GM12801 (cell line): ENCODE measurements around the gene CKS1B.

ENCODE experiments used
- TF ChIP-seq, protein P1 (sequence below): IDR thresholded peaks from one replicate; pipeline ENCODE4 v1.5.1; 2011; ENCODE audit warnings: control low read depth; ENCODE audit not compliant: insufficient read length; ENCODE audit errors: extremely low read depth

CKS1B gene

DNA sequence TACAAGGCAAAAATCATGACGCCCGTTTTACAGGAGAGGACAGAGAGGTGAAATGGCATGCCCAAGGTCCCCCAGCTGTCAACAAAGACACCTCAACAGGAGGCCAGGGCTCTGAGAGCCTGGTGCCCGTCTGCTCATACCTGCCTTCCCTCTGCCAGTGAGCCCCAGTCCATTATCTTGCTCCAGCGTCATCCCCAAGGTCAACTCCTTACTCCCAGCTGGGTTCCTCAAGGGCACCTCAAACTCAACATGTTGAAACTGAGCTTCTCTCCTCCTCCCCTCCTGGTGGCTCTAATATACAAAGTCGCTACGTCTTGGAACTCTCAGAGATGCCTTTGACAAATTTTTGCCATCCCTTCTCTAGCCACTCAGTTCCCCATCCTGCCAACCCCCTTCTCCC is 21.8 kb upstream of the CKS1B start:
- TF ChIP-seq, protein P1, sequence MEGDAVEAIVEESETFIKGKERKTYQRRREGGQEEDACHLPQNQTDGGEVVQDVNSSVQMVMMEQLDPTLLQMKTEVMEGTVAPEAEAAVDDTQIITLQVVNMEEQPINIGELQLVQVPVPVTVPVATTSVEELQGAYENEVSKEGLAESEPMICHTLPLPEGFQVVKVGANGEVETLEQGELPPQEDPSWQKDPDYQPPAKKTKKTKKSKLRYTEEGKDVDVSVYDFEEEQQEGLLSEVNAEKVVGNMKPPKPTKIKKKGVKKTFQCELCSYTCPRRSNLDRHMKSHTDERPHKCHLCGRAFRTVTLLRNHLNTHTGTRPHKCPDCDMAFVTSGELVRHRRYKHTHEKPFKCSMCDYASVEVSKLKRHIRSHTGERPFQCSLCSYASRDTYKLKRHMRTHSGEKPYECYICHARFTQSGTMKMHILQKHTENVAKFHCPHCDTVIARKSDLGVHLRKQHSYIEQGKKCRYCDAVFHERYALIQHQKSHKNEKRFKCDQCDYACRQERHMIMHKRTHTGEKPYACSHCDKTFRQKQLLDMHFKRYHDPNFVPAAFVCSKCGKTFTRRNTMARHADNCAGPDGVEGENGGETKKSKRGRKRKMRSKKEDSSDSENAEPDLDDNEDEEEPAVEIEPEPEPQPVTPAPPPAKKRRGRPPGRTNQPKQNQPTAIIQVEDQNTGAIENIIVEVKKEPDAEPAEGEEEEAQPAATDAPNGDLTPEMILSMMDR, result no peak

DNA sequence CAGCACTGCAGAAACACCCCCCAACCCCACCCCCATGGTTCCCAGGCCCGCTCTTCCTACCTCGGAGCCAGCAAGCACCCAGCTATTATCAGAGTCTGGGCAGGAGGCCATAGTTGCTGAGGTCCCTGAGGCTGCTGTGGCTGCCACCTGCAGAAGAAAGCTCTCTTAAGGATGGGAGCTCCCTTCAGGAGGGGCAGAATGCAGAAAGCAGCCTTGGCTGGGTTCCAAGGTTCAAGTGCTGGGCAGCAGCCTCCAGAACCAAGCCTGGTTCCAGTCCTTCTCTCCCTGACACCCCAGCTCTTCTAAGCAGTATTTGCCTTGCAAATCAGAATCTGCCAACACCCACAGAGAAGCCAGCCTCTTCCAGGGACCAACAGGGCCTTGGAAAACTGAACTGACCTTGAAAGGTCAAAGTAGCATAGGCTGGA is 20.9 kb upstream of the CKS1B start:
- TF ChIP-seq, protein P1, result no peak

DNA sequence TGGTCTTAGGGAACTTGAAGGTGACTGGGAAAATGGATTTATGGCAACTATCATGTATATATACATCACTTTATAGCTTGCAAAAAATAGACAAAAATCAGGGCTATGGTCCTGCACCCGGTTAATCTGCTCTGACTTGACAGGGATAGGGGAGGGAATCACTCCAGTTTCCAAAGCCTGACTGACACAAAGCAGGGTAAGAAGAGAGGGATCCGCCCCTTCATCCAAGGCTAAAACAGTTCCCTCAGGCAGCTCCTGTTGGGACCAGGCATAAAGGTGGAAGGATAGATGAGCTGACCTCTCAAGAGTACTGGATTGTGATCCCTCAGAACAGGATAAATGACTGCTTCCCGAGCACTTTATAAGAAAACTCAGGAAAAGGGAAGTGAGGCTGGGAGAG is 19.9 kb upstream of the CKS1B start:
- TF ChIP-seq, protein P1, result no peak

DNA sequence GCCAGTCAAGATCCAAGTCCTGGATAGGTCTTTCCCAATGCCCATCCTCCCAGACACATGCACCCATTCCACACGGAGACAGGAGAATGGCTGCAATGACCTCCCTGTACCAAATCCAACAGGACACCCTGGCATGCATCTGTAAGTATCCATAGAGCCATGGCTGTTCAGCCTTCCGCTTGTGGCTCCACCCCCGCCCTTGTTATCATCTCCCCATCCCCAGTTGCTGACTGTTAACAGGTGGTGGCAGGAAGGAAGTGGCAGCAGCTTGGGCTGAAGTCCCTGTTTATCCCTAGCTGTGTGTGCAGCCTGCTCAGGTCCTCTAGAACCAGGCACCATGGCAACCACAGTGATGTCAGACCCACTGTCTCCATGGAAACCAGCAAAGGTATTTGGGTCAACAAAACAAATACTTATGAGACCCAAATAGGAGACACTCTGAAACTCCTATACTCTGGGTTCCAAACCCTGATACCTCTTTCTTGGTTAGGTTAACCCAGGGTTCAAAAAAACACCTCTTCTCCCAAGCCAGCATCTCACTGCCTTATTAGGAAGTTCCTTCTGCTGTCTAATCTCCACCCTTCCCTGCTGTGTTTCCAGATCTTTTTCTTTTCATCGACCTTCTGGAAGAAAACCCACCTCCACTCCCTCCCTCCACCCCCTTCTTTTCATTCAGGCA is 19.3 kb upstream of the CKS1B start:
- TF ChIP-seq, protein P1, result no peak

DNA sequence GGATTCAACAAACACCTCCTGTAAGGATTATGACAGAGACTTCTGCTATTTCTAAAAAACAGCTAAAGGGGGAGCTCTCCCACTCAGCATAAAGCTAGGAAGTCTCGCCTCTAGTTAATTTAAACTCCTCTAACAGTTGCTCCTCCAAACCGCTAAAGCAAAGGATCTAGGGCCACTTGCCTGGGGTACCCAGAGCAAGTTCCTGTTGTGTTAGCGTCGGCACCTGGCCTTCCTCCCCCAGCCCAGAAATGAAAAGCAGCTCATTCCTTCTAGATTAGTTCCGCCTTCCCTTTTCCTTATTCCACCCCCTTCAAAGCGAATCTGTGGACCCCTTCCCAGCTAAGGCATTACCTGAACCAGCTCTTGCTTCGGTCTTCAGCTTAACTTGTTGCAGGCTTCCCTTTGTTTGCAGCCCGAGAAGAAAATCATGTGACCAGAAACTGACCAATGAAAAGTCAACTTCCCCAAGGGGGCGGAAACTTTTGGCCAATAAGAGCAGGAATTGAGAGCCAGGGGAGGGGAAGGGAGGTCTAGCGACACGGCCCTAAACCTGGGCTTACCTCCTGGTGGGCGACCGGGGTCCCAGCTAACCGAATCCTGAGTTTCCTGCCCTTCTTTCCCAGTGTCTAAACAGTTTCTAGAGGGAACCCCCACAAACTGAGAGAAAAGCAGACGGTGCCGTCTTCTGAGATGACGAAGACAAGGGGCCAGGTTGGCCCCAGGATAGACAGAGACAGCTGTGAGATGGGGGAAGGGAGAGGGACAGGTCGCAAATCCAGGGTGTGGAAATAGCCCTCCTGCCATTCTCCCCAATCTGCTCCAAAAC is 18.6 kb upstream of the CKS1B start, which contains the start of gene PBXIP1:
Gene PBXIP1 (minus strand): TSS at position 382 of the 826 bp plus-strand sequence. CDS start 2,378 bp downstream, outside the sequence.
- TF ChIP-seq, protein P1, result no peak

DNA sequence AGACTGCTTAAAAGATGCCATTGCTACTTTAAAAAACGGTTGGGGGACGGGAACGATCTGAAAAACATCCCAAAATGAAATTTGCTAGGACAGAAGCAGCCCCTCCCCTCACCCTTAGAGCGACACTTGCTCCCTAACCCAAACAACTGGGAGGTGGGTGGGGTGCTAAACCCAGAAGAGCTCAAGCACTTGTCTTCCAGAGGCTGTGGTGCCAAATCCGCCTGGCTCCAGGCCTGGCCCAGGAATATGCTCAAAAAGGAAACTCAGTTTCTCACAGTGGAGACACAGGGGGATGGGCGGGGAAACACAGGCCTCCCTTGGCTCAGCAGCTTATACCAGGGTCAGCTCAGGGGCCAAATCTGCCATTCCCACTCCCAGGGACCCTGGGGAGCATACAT is 17.9 kb upstream of the CKS1B start:
- TF ChIP-seq, protein P1, result no peak

DNA sequence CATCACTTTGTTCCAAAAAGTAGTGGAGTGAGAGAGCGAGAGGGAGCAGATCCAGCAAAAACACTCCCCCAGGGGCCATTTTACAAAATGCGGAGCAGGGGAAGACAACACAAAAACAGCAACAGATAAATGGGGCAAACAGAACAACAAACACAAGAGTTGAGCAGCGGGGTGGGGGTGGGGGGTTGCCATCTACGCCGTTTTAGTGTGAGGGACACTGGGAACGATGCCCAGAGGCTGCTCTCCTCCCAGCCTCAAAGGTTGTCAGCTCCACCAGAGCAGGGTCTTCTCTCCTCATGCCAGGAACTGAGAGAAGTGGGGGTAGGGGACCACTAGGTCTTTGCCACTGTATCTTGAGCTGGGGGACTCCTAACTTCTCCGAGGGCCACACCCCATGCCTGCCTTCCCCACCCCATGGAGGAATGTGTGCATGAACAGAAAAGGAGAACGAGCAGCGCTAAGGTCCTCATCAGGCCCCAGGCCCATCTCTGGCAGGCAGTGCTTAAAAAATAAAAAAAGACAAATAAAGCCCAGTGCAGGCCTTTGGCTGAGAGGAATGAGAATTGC is 17.3 kb upstream of the CKS1B start:
- TF ChIP-seq, protein P1, result no peak
